Measurements from ENCODE around the gene GRAMD1A.

- TF ChIP-seq CTCF (conservative IDR thresholded peaks at IDR 0.05) (no peak), ZFX (IDR thresholded peaks at IDR 0.05) (no peak)
These were observed 27.9 kb downstream of the GRAMD1A start for GRCh38 chr19:35027851-35028599.
